Measurements from ENCODE around the gene LY6G6F.
A peak's percentile ranks its signal among the peaks of the same experiment; 100 is the strongest.

The LY6G6F gene

GRCh38 chr6:31739639-31740396, 33.2 kb downstream of the LY6G6F start, which contains the start of gene MSH5:
TSS of gene MSH5 (plus strand) at chr6:31740005. CDS start at chr6:31740467, 462 bp downstream.
- peak; percentile 98 for DNase-seq (ENCODE audit: low spot score)

GRCh38 chr6:31740397-31741223, 33.9 kb downstream of the LY6G6F start:
- DNase-seq (ENCODE audit: low spot score), result no peak

- no peak for DNase-seq (ENCODE audit: low spot score)
Measured at GRCh38 chr6:31741815-31742214, 35.1 kb downstream of the LY6G6F start.

GRCh38 chr6:31742894-31743293, 36.2 kb downstream of the LY6G6F start:
- DNase-seq (ENCODE audit: low spot score), result no peak

GRCh38 chr6:31744422-31744821, 37.8 kb downstream of the LY6G6F start:
- DNase-seq (ENCODE audit: low spot score), result no peak

GRCh38 chr6:31749301-31750036, 42.8 kb downstream of the LY6G6F start:
- no peak for DNase-seq (ENCODE audit: low spot score)

DNA sequence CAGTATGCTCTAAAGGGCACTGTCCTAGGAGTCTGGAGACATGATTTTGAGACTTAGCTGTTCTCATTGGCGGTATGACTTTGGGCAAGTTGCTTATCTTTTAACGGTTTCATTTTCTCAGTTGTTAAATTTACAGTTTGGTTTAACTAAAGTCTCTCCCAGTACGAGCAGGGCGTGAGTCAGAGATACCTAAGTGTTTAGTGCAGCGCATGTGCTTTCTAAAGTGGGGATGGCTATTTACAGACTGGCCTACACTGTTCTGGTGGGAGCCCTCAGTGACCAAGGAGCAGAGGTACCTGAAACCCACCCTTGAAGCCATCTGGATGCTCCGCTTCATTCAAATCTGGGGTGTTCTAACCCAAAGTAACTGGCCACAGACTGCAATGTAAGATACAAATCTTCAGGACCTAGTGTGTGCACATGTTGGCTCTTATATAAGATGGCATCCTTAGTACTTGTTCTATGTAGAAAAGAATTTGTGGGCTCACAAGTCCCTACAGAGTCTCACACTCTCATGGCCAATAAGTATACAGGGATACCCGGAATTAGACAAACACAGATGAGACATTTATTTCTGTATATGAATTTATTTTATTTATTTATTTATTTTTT, 43.9 kb downstream of the LY6G6F start:
- DNase-seq (ENCODE audit: low spot score), result no peak

GRCh38 chr6:31752739-31753319, 46.2 kb downstream of the LY6G6F start:
- no peak for DNase-seq (ENCODE audit: low spot score)

DNA sequence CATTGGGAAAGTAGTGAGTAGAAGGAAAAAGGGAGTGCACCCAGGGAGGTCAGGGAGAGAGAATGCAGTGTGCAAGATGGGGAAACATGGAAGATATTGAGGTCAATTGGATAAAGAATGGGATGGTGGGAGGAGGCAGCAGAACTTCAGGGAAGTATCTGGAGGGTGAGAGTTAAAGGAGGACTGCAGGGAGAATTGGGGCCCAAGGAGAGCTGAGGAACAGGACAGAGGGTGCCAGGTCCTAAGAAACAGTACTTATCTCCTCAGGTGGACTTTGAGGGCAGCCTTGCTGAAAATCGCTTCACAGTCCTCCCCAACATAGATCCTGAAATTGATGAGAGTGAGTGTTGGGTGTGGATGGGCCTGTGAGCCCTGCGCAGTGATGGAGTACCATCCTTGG, 51.6 kb downstream of the LY6G6F start:
- no peak for DNase-seq (ENCODE audit: low spot score)

All from ecto neural progenitor cell (in vitro differentiated cells).